ENCODE data around the gene TACC2. TPM values are rescaled to one million over a fixed set of nuclear protein-coding genes. Genes with fewer than 3 reads are reported as not detected.
"Not testable (repeated sequence)": the region's sequence is repeated elsewhere in the genome, so short reads cannot be mapped to it uniquely, and the experiment has no call there.

TACC2 gene
- total and polyA plus RNA-seq, 4 donors, result 43.3 to 309 (median 127) TPM

DNA sequence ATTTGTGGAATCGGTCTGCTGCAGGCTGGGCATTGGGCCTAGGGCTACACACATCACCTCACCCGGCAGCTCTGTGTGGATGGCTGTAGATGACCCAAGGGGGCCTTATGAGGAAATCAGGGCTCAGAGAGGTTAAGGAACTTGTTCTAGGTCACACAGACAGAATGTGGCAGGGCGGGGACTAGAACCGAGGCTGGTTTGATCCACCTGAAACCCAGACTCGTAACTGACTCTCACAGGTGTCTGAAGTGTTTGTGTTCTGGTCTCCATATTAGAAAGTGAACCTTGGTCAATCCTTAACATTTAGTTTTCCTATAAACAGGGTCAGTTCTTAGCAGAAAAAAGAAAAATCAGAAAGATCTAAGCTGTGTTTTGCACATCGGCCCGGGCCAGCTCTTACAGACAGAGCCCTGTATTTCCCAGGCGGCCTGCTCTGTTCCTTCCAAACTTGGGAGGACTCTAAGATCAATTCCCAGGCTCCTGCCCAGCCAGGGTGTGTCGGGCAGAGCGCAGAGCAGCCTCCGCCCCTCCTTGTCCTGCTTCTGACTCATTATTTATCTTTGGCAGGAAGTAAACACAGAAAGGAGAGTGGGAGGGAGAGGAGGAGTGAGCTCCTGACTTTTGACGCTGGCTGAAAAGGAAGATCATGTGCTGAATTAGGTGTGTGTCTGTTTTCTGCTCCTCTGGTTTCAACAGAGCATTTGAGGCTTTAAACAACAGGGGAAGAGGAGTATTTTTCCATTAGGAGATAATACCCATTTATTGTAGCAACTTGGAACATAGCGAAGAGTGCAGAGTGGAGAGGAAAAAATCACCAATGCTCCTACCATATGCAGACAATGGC is 74.1 kb downstream of the TACC2 start:
- Histone ChIP-seq H3K36me3 (ENCODE audit: control insufficient read depth in 4 of 4, insufficient read depth in 4 of 4, low read length in 4 of 4) (no peaks in the 10 kb centered on the region), H3K4me1 (ENCODE audit: control insufficient read depth in 5 of 5, insufficient read depth in 5 of 5, low read length in 5 of 5) (peaks cover 0 to 6% (median 0%) of the 10 kb centered on the region in 5 donors)
- WGBS, 2 donors, result 34 to 56% methylated on average over 13 of the region's 13 CpGs

DNA sequence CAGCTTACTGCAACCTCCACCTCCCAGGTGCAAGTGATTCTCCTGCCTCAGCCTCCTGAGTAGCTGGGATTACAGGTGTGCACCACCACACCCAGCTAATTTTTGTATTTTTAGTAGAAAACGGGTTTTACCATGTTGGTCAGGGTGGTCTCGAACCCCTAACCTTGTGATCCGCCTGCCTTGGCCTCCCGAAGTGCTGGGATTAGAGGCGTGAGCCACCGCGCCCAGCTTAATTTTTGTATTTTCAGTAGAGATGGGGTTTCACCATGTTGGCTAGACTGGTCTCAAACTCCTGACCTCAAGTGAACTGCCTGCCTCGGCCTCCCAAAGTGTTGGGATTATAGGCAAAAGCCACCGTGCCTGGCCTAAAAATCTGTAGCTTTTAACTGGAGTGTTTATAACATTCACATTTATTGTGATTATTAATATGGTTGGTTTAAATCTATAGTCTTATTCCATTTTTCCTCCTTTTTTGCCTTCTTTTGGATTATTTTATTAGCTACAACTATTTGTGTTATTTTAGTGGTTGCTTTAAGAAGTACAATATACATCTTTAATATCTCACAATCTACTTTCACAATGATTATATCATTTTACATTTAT is 77.5 kb downstream of the TACC2 start:
- not testable (repeated sequence) for H3K9me3 ChIP-seq (ENCODE audit: control insufficient read depth in 4 of 4, insufficient read depth in 3 of 4, low read length in 3 of 4); H3K27ac ChIP-seq (ENCODE audit: low read depth in 1 of 2, low read length in 1 of 2); H3K9ac ChIP-seq (ENCODE audit: insufficient read depth in 1 of 2, low read length in 2 of 2); DNase-seq; ATAC-seq (ENCODE audit: insufficient read depth, low FRiP score); H3K36me3 ChIP-seq (ENCODE audit: control insufficient read depth in 4 of 4, insufficient read depth in 4 of 4, low read length in 4 of 4); H3K27me3 ChIP-seq (ENCODE audit: control insufficient read depth in 3 of 3, insufficient read depth in 3 of 3, low read length in 2 of 3); H3K4me3 ChIP-seq; H3K4me1 ChIP-seq (ENCODE audit: control insufficient read depth in 5 of 5, insufficient read depth in 5 of 5, low read length in 5 of 5)
- 97 to 98% methylated on average over 9 of the region's 9 CpGs for WGBS, 2 donors

More for the DNA sequence above, 74.1 kb downstream of the TACC2 start:
- no peak overlapping the region for H3K4me3 ChIP-seq
- TF ChIP-seq, protein P1, sequence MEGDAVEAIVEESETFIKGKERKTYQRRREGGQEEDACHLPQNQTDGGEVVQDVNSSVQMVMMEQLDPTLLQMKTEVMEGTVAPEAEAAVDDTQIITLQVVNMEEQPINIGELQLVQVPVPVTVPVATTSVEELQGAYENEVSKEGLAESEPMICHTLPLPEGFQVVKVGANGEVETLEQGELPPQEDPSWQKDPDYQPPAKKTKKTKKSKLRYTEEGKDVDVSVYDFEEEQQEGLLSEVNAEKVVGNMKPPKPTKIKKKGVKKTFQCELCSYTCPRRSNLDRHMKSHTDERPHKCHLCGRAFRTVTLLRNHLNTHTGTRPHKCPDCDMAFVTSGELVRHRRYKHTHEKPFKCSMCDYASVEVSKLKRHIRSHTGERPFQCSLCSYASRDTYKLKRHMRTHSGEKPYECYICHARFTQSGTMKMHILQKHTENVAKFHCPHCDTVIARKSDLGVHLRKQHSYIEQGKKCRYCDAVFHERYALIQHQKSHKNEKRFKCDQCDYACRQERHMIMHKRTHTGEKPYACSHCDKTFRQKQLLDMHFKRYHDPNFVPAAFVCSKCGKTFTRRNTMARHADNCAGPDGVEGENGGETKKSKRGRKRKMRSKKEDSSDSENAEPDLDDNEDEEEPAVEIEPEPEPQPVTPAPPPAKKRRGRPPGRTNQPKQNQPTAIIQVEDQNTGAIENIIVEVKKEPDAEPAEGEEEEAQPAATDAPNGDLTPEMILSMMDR (IDR thresholded peaks at IDR 0.05; ENCODE audit: control extremely low read depth, extremely low read depth), result no peak
- H3K27ac ChIP-seq (ENCODE audit: low read depth in 1 of 2, low read length in 1 of 2), result peak overlapping the region; percentile 94 to 98
- H3K9ac ChIP-seq (ENCODE audit: insufficient read depth in 1 of 2, low read length in 2 of 2), result no peak overlapping the region
- ATAC-seq (ENCODE audit: insufficient read depth, low FRiP score), result peak; percentile 94
- DNase-seq, result peak in 2 of 3 donors; percentile 41 to 75
- no peaks in the 10 kb centered on the region for H3K9me3 ChIP-seq (ENCODE audit: control insufficient read depth in 4 of 4, insufficient read depth in 3 of 4, low read length in 3 of 4)
- no peaks in the 10 kb centered on the region for H3K27me3 ChIP-seq (ENCODE audit: control insufficient read depth in 3 of 3, insufficient read depth in 3 of 3, low read length in 2 of 3)

DNA sequence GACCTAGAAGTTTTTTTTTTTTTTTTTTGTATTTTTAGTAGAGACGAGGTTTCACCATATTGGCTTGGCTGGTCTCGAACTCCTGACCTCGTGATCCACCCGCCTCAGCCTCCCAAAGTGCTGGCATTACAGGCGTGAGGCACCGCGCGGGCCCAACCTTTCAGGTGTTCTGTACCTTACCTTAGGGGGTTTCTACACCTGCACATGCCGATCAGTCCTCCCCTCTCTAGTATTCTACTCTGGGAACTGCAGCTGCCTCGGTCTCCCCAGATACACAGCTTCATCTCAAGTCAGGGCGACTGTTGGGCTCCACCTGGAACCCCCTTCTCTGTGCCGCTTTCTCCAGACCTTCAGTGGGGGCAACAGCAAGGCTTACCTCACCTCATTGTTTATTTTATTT is 79.9 kb downstream of the TACC2 start:
- ATAC-seq (ENCODE audit: insufficient read depth, low FRiP score) (no peak), DNase-seq (no peak)
- Histone ChIP-seq H3K9me3 (ENCODE audit: control insufficient read depth in 4 of 4, insufficient read depth in 3 of 4, low read length in 3 of 4) (no peaks in the 10 kb centered on the region), H3K36me3 (ENCODE audit: control insufficient read depth in 4 of 4, insufficient read depth in 4 of 4, low read length in 4 of 4) (no peaks in the 10 kb centered on the region), H3K27ac (ENCODE audit: low read depth in 1 of 2, low read length in 1 of 2) (no peak overlapping the region), H3K9ac (ENCODE audit: insufficient read depth in 1 of 2, low read length in 2 of 2) (no peak overlapping the region), H3K4me1 (ENCODE audit: control insufficient read depth in 5 of 5, insufficient read depth in 5 of 5, low read length in 5 of 5) (peaks cover 0 to 5% (median 0%) of the 10 kb centered on the region in 5 donors), H3K4me3 (no peak overlapping the region), H3K27me3 (ENCODE audit: control insufficient read depth in 3 of 3, insufficient read depth in 3 of 3, low read length in 2 of 3) (no peaks in the 10 kb centered on the region)
- TF ChIP-seq, protein P1 (IDR thresholded peaks at IDR 0.05; ENCODE audit: control extremely low read depth, extremely low read depth), result no peak
- WGBS, 2 donors, result 95% methylated on average over 12 of the region's 12 CpGs

DNA sequence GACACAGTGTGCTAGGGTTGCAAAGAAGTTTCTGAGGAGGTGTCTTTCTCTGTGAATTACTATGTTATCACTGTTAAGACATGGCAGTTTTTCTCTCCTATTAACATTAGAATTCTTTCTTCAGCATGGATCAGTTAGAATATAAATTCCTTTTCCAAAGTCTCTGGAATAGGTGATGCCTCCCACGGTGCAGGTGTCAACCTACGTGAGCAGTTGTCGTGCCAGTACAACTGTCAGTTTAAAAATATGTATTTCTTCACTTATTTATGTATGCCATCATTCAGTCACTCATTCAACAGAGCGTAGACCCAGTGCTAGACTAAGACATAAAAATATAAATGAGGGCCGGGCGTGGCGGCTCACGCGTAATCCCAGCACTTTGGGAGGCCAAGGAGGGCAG is 83.5 kb downstream of the TACC2 start:
- H3K4me3 ChIP-seq, result no peak overlapping the region
- no peaks in the 10 kb centered on the region for H3K27me3 ChIP-seq (ENCODE audit: control insufficient read depth in 3 of 3, insufficient read depth in 3 of 3, low read length in 2 of 3)
- 96 to 97% methylated on average over 9 of the region's 9 CpGs for WGBS, 2 donors
- TF ChIP-seq, protein P1 (IDR thresholded peaks at IDR 0.05; ENCODE audit: control extremely low read depth, extremely low read depth), result no peak
- DNase-seq (no peak), ATAC-seq (ENCODE audit: insufficient read depth, low FRiP score) (no peak)
- H3K9me3 ChIP-seq (ENCODE audit: control insufficient read depth in 4 of 4, insufficient read depth in 3 of 4, low read length in 3 of 4), result no peaks in the 10 kb centered on the region
- H3K4me1 ChIP-seq (ENCODE audit: control insufficient read depth in 5 of 5, insufficient read depth in 5 of 5, low read length in 5 of 5), result peaks cover 0 to 5% (median 0%) of the 10 kb centered on the region in 5 donors
- no peak overlapping the region for H3K27ac ChIP-seq (ENCODE audit: low read depth in 1 of 2, low read length in 1 of 2)
- H3K9ac ChIP-seq (ENCODE audit: insufficient read depth in 1 of 2, low read length in 2 of 2), result no peak overlapping the region
- no peaks in the 10 kb centered on the region for H3K36me3 ChIP-seq (ENCODE audit: control insufficient read depth in 4 of 4, insufficient read depth in 4 of 4, low read length in 4 of 4)

All from lung (tissue), 12 donors.